Measurements from ENCODE around the gene BAIAP2L1. TPM values are rescaled to one million over a fixed set of nuclear protein-coding genes. Genes with fewer than 3 reads are reported as not detected.
A peak's percentile ranks its signal among the peaks of the same experiment; 100 is the strongest.
"Not testable (repeated sequence)": the region's sequence is repeated elsewhere in the genome, so short reads cannot be mapped to it uniquely, and the experiment has no call there.

Gene BAIAP2L1
- total RNA-seq, 1 donor from 2014 or later, result 19.7 TPM

- no peaks in the 10 kb centered on the region for H3K36me3 ChIP-seq (ENCODE audit: control insufficient read depth, insufficient read depth, low read length)
- H3K27me3 ChIP-seq (ENCODE audit: control insufficient read depth, insufficient read depth, low read length), result no peaks in the 10 kb centered on the region
- FAIRE-seq, result no peak
- no peak for DNase-seq (ENCODE audit: low read depth)
- TF ChIP-seq, protein P1, sequence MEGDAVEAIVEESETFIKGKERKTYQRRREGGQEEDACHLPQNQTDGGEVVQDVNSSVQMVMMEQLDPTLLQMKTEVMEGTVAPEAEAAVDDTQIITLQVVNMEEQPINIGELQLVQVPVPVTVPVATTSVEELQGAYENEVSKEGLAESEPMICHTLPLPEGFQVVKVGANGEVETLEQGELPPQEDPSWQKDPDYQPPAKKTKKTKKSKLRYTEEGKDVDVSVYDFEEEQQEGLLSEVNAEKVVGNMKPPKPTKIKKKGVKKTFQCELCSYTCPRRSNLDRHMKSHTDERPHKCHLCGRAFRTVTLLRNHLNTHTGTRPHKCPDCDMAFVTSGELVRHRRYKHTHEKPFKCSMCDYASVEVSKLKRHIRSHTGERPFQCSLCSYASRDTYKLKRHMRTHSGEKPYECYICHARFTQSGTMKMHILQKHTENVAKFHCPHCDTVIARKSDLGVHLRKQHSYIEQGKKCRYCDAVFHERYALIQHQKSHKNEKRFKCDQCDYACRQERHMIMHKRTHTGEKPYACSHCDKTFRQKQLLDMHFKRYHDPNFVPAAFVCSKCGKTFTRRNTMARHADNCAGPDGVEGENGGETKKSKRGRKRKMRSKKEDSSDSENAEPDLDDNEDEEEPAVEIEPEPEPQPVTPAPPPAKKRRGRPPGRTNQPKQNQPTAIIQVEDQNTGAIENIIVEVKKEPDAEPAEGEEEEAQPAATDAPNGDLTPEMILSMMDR (IDR thresholded peaks at IDR 0.05; ENCODE audit: insufficient read depth, low read length, severe bottlenecking), result no peak
- no peak overlapping the region for H3K4me3 ChIP-seq (ENCODE audit: low read depth, low read length)
These were observed 5.4 kb downstream of the BAIAP2L1 start for GRCh38 chr7:98395481-98395880.

DNA sequence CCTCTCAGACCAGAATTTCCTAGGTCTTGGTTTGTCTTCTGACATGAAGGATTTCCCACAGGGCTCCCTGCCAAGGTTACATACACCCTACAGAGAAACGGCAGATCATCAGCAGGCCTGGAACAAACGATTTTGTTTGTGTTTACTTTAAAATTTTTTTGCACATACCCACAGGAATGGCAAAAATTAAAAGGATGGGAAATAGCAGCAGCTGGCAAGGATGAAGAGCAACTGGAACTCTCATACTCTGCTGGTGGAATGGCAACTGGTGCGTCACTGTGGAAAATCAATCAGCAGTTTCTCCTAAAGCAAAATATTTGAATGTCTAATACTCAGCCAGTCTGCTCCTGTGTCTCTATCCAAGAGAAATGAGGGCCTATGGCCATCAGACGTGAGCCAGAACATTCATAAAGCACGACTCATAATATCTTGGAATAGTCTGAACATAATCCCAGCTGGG, 6.5 kb downstream of the BAIAP2L1 start:
- FAIRE-seq (no peak), DNase-seq (ENCODE audit: low read depth) (peak; percentile 85)
- Histone ChIP-seq H3K27me3 (ENCODE audit: control insufficient read depth, insufficient read depth, low read length) (no peaks in the 10 kb centered on the region), H3K4me3 (ENCODE audit: low read depth, low read length) (no peak overlapping the region), H3K36me3 (ENCODE audit: control insufficient read depth, insufficient read depth, low read length) (no peaks in the 10 kb centered on the region)
- TF ChIP-seq, protein P1 (IDR thresholded peaks at IDR 0.05; ENCODE audit: insufficient read depth, low read length, severe bottlenecking), result no peak

- peaks cover 1% of the 10 kb centered on the region for H3K36me3 ChIP-seq (ENCODE audit: control insufficient read depth, insufficient read depth, low read length)
- DNase-seq (ENCODE audit: low read depth), result no peak
These were observed 13.2 kb downstream of the BAIAP2L1 start for GRCh38 chr7:98387544-98388226.

DNA sequence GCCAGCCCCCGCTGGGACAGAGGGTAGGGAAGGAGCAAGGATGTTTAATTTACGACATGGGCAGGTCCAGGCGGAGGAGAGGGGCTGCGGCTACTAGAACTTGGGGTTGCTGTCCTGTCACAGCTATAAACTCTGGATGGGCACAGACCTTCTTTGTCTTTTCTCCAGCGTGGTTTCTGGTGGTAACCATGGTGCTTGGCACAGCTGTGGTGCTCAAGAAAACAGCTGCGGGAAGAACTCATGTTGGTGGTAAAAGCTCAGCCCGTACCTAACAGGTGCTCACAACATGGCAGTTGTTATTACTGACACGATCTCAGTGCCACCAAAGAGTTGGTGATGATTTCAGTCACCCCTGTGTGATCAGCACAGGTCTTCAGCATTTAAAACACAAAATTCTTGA, 13.8 kb downstream of the BAIAP2L1 start:
- Histone ChIP-seq H3K27me3 (ENCODE audit: control insufficient read depth, insufficient read depth, low read length) (no peaks in the 10 kb centered on the region), H3K36me3 (ENCODE audit: control insufficient read depth, insufficient read depth, low read length) (peaks cover 3% of the 10 kb centered on the region), H3K4me3 (ENCODE audit: low read depth, low read length) (no peak overlapping the region)
- DNase-seq (ENCODE audit: low read depth) (no peak), FAIRE-seq (no peak)
- TF ChIP-seq, protein P1 (IDR thresholded peaks at IDR 0.05; ENCODE audit: insufficient read depth, low read length, severe bottlenecking), result no peak

More at GRCh38 chr7:98387544-98388226, 13.2 kb downstream of the BAIAP2L1 start:
- H3K27me3 ChIP-seq (ENCODE audit: control insufficient read depth, insufficient read depth, low read length), result no peaks in the 10 kb centered on the region
- TF ChIP-seq, protein P1 (IDR thresholded peaks at IDR 0.05; ENCODE audit: insufficient read depth, low read length, severe bottlenecking), result no peak
- H3K4me3 ChIP-seq (ENCODE audit: low read depth, low read length), result no peak overlapping the region
- FAIRE-seq, result no peak

DNA sequence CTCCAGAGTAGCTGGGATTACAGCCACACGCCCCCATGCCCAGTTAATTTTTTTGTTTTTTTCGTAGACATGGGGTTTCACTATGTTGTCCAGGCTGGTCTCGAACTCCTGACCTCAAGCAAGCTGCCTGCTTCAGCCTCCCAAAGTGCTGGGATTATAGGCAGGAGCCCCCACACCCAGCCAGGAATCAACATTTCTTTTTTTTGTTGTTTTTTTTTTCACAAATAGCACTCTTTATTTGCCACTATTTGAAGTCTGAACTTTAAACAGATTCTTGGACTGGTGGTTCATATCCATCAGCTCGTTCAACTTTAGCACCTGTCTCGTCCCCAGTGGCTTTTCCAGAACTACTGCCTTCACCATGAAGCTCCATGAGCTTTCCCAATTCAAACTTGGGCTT, 15.4 kb downstream of the BAIAP2L1 start:
- H3K4me3 ChIP-seq (ENCODE audit: low read depth, low read length); FAIRE-seq; H3K27me3 ChIP-seq (ENCODE audit: control insufficient read depth, insufficient read depth, low read length); DNase-seq (ENCODE audit: low read depth); H3K36me3 ChIP-seq (ENCODE audit: control insufficient read depth, insufficient read depth, low read length): not testable (repeated sequence)

DNA sequence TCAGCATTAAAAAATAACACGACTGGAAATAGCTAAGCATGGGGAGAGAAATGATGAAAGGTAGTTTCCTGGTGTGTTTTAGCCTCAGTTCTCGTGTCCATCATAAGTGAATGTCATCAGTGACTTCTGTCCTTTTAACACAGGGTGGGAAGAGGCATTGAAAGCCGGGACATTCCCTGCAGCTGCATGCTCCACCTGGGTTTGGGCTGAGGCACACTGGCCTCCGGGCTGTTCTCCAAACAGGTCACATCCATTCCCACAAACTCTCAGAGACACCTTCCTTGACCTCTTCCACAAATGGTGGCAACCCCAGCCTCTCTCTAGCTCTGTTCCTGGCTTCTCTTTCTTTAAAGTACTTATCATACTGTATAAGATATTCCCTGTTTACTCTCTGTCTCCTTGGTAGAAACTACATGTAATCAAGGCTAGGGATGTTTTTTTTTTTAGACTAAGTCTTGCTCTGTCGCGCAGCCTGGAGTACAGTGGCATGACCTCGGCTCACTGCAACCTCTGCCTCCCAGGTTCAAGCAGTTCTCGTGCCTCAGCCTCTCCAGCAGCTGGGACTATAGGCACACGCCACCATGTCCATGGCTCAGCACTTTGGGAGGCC, 22.6 kb downstream of the BAIAP2L1 start:
- no peak for DNase-seq (ENCODE audit: low read depth)
- Histone ChIP-seq H3K36me3 (ENCODE audit: control insufficient read depth, insufficient read depth, low read length) (peaks cover 3% of the 10 kb centered on the region), H3K4me3 (ENCODE audit: low read depth, low read length) (no peak overlapping the region), H3K27me3 (ENCODE audit: control insufficient read depth, insufficient read depth, low read length) (no peaks in the 10 kb centered on the region)
- FAIRE-seq, result peak; percentile 40
- TF ChIP-seq, protein P1 (IDR thresholded peaks at IDR 0.05; ENCODE audit: insufficient read depth, low read length, severe bottlenecking), result no peak

All from bronchial epithelial cell (primary cell).